A549 (cell line): ENCODE data around the gene CFAP68. TPM values are rescaled to one million over a fixed set of nuclear protein-coding genes. Genes with fewer than 3 reads are reported as not detected.

ENCODE experiments used
- ATAC-seq, 2 experiments: fragments of 200-7000 bp in 1 of 2; fragments of >200 bp in 1 of 2; cut with Nextera tagmentation in 1 of 2; cut with Tn5 transposase in 1 of 2; 3 replicates each; pipeline versions ENCODE4 v1.8.0 to v1.9.1; 2018 to 2020; ENCODE audit warnings: mild to moderate bottlenecking in 1 of 2, moderate library complexity in 1 of 2
- CTCF ChIA-PET: fragments of 300-600 bp; sonication (Branson Sonifier 250); formaldehyde crosslinking; extraction: SDS; loops from one replicate; lab custom pipeline; 2021; ENCODE audit warnings: antibody characterized with exemption, inconsistent platforms; lab: Yijun Ruan, JAX
- POLR2A ChIA-PET: fragments of 350-600 bp; formaldehyde crosslinking; extraction: SDS; loops from one replicate; lab custom pipeline; 2021; ENCODE audit warnings: antibody characterized with exemption, inconsistent platforms; lab: Yijun Ruan, JAX
- DNase-seq, 2 experiments: peaks; one replicate each; pipeline versions ENCODE4 v3.0.0 to v3.0.0-alpha.2; 2011 to 2016; ENCODE audit warnings: low read depth in 1 of 2, low spot score in 1 of 2
- FAIRE-seq: peaks from 2 replicates; lab custom pipeline; 2011; peaks lifted over from hg19 to GRCh38; lab: Jason Lieb, UNC
- H3K27ac ChIP-seq, 2 experiments: fragments of >200 bp; sonication (Bioruptor Twin); formaldehyde crosslinking; 3 replicates each; pipeline ENCODE4 v1.5.1; 2016 to 2017
- H3K4me1 ChIP-seq: fragments of >200 bp; sonication (Bioruptor Twin); formaldehyde crosslinking; 3 replicates; pipeline ENCODE4 v1.6.1; 2016
- H3K4me2 ChIP-seq: fragments of >200 bp; sonication (Bioruptor Twin); formaldehyde crosslinking; 3 replicates; pipeline ENCODE4 v1.6.1; 2016
- H3K4me3 ChIP-seq: fragments of >200 bp; sonication (Bioruptor Twin); formaldehyde crosslinking; 3 replicates; pipeline ENCODE4 v1.5.1; 2016
- H3K9me3 ChIP-seq: fragments of >200 bp; sonication (Bioruptor Twin); formaldehyde crosslinking; 3 replicates; pipeline ENCODE4 v1.6.1; 2016
- CEBPB ChIP-seq, 2 experiments: fragments of >200 bp in 1 of 2; sonication (Bioruptor Twin) in 1 of 2; formaldehyde crosslinking in 1 of 2; IDR thresholded peaks; 2 replicates each; pipeline ENCODE4 v1.6.1; 2012 to 2016
- CHD4 ChIP-seq: fragments of 200-600 bp; sonication (generic); IDR thresholded peaks from 2 replicates; pipeline ENCODE4 v1.6.1; 2016; ENCODE audit warnings: antibody characterized with exemption, mild to moderate bottlenecking, borderline replicate concordance
- EHMT2 ChIP-seq: fragments of 200-600 bp; sonication (generic); IDR thresholded peaks from 2 replicates; pipeline ENCODE4 v1.6.1; 2016; ENCODE audit warnings: antibody characterized with exemption, low read depth, mild to moderate bottlenecking, moderate library complexity
- ESRRA ChIP-seq: fragments of 150-350 bp; IDR thresholded peaks from 2 replicates; pipeline ENCODE4 v1.6.1; 2014; ENCODE audit warnings: mild to moderate bottlenecking, low read length, borderline replicate concordance
- HEYL ChIP-seq: fragments of 250-450 bp; sonication (Bioruptor Pico); IDR thresholded peaks from 2 replicates; pipeline ENCODE4 v1.8.0; 2021; ENCODE audit warnings: mild to moderate bottlenecking, moderate library complexity
- HOXB13 ChIP-seq: fragments of 250-450 bp; sonication (Bioruptor Pico); IDR thresholded peaks from 2 replicates; pipeline ENCODE4 v1.5.0; 2020; ENCODE audit warnings: low read depth, mild to moderate bottlenecking, moderate library complexity
- HOXB5 ChIP-seq: fragments of 250-450 bp; sonication (Bioruptor Pico); IDR thresholded peaks from 2 replicates; pipeline ENCODE4 v1.5.0; 2020; ENCODE audit warnings: mild to moderate bottlenecking, moderate library complexity
- JUN ChIP-seq, 2 experiments: fragments of >200 bp; sonication (Bioruptor Twin); formaldehyde crosslinking; IDR thresholded peaks; 2 replicates in 1 of 2; 3 replicates in 1 of 2; pipeline ENCODE4 v1.6.1; 2016 to 2017
- JUNB ChIP-seq: fragments of >200 bp; sonication (Bioruptor Twin); formaldehyde crosslinking; IDR thresholded peaks from 2 replicates; pipeline ENCODE4 v1.6.1; 2016
- KDM1A ChIP-seq: fragments of 200-600 bp; sonication (generic); IDR thresholded peaks from 2 replicates; pipeline ENCODE4 v1.6.1; 2016; ENCODE audit warnings: low read depth, mild to moderate bottlenecking
- KDM5A ChIP-seq: fragments of 200-600 bp; sonication (generic); IDR thresholded peaks from 2 replicates; pipeline ENCODE4 v1.6.1; 2016; ENCODE audit warnings: antibody characterized with exemption, mild to moderate bottlenecking
- PHF8 ChIP-seq: fragments of 200-600 bp; sonication (generic); IDR thresholded peaks from 2 replicates; pipeline ENCODE4 v1.6.1; 2016; ENCODE audit warnings: low read depth, mild to moderate bottlenecking, antibody characterized with exemption, moderate library complexity, borderline replicate concordance
- POLR2A ChIP-seq: IDR thresholded peaks from 2 replicates; pipeline ENCODE4 v1.6.1; 2012; ENCODE audit warnings: mild to moderate bottlenecking, low read length
- POLR2AphosphoS2 ChIP-seq: conservative IDR thresholded peaks from 2 replicates; pipeline ENCODE4 v1.6.1; 2012; ENCODE audit warnings: low read length, improper control_type of control experiment, inconsistent platforms
- RAD21 ChIP-seq, 2 experiments: fragments of >200 bp in 1 of 2; sonication (Bioruptor Twin) in 1 of 2; formaldehyde crosslinking in 1 of 2; IDR thresholded peaks in 1 of 2; conservative IDR thresholded peaks in 1 of 2; 2 replicates in 1 of 2; 3 replicates in 1 of 2; pipeline ENCODE4 v1.6.1; 2012 to 2018; ENCODE audit warnings: inconsistent platforms in 1 of 2
- RARB ChIP-seq: fragments of 250-450 bp; sonication (Bioruptor Pico); IDR thresholded peaks from 2 replicates; pipeline ENCODE4 v1.8.0; 2021; ENCODE audit warnings: mild to moderate bottlenecking, moderate library complexity
- RFX5 ChIP-seq: fragments of 450-650 bp; IDR thresholded peaks from 2 replicates; pipeline ENCODE4 v1.7.1; 2014; ENCODE audit warnings: antibody characterized with exemption, mild to moderate bottlenecking, moderate library complexity
- TFCP2L1 ChIP-seq: fragments of 250-450 bp; sonication (Bioruptor Pico); IDR thresholded peaks from 2 replicates; pipeline ENCODE4 v1.5.0; 2021; ENCODE audit warnings: mild to moderate bottlenecking
- TP53 ChIP-seq: fragments of 250-450 bp; sonication (Bioruptor Pico); IDR thresholded peaks from 2 replicates; pipeline ENCODE4 v1.5.0; 2021; ENCODE audit warnings: mild to moderate bottlenecking, moderate library complexity
- ZC3H11A ChIP-seq: fragments of 450-650 bp; IDR thresholded peaks from 2 replicates; pipeline ENCODE4 v1.6.1; 2014; ENCODE audit warnings: antibody characterized with exemption, mild to moderate bottlenecking
- ZNF302 ChIP-seq: fragments of 250-450 bp; sonication (Bioruptor Pico); IDR thresholded peaks from 2 replicates; pipeline ENCODE4 v1.9.0; 2021; ENCODE audit warnings: inconsistent platforms, mild to moderate bottlenecking, moderate library complexity
- WGBS: methylation state at CpG from one replicate; pipeline ENCODE4 v1.1.6; 2017; ENCODE audit errors: missing lambda C conversion rate; 5-methylcytosine and 5-hydroxymethylcytosine counted together
- polyA plus RNA-seq, 4 experiments: library from polyadenylated mRNA; depleted of rRNA in 3 of 4; stranded (reverse); fragments of >200 nt; fragmentation: RNase III in 1 of 4; extraction: RNeasy Plus Mini Kit Qiagen cat#74134 plus additional on column Dnase treatment in 1 of 4; gene quantifications; 2 replicates in 3 of 4; 3 replicates in 1 of 4; pipeline ENCODE4 v1.2.3, GENCODE V29; 2011 to 2017
- TF ChIP-seq, protein P1 (sequence below): fragments of 200-600 bp; sonication (generic); IDR thresholded peaks from 2 replicates; pipeline ENCODE4 v1.6.1; 2016; ENCODE audit warnings: antibody characterized with exemption, mild to moderate bottlenecking, moderate library complexity
- TF ChIP-seq, protein P2 (sequence below): IDR thresholded peaks from 2 replicates; pipeline ENCODE4 v1.6.1; 2012
- TF ChIP-seq, protein P3 (sequence below): fragments of >200 bp; sonication (Bioruptor Twin); formaldehyde crosslinking; IDR thresholded peaks from 3 replicates; pipeline ENCODE4 v1.6.1; 2016

The CFAP68 gene
- polyA plus RNA-seq, 2 of the 4 experiments (the other 2 are of a cell fraction), result 36.3 to 59.7 TPM

DNA sequence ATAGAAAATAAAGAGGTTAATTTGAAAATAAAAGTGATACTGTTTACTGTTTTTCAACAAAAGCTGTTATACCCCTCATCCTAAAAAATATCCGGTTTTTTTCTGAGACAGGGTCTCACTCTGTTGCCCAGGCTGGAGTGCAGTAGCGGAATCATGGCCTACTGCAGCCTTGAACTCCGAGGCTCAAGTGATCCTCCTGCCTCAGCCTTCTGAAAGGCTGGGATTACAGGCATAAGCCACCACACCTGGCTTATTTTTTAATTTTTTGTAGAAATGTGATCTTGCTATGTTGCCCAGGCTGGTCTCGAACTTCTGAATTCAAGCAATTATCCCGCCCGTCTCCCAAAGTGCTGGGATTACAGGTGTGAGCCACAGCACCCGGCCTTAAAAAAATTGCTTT is 43.7 kb upstream of the CFAP68 start:
- DNase-seq, result no peak
- ChIA-PET POLR2A (no interaction called here), CTCF (interaction anchor here (1.2 kb wide), 1 partner anchor 11 kb away, joined by 3 read pairs; no protein-coding TSS in a partner anchor)
- H3K4me2 ChIP-seq, result no peak overlapping the region
- no peak overlapping the region for H3K4me3 ChIP-seq
- ATAC-seq, result no peak
- no peaks in the 10 kb centered on the region; the same call in 2 of the 3 replicates for H3K4me1 ChIP-seq
- H3K27ac ChIP-seq, result no peak overlapping the region
- TF ChIP-seq POLR2A (no peak), ZC3H11A (no peak), JUN (IDR thresholded peaks at IDR 0.05) (no peak), CHD4 (no peak), RAD21 (conservative IDR thresholded peaks at IDR 0.05 in 1 of 2, IDR thresholded peaks at IDR 0.05 in 1 of 2) (no peak), PHF8 (no peak), TP53 (no peak), KDM5A (no peak), KDM1A (no peak), ZNF302 (no peak), EHMT2 (no peak), HOXB5 (no peak)
- TF ChIP-seq, protein P1, sequence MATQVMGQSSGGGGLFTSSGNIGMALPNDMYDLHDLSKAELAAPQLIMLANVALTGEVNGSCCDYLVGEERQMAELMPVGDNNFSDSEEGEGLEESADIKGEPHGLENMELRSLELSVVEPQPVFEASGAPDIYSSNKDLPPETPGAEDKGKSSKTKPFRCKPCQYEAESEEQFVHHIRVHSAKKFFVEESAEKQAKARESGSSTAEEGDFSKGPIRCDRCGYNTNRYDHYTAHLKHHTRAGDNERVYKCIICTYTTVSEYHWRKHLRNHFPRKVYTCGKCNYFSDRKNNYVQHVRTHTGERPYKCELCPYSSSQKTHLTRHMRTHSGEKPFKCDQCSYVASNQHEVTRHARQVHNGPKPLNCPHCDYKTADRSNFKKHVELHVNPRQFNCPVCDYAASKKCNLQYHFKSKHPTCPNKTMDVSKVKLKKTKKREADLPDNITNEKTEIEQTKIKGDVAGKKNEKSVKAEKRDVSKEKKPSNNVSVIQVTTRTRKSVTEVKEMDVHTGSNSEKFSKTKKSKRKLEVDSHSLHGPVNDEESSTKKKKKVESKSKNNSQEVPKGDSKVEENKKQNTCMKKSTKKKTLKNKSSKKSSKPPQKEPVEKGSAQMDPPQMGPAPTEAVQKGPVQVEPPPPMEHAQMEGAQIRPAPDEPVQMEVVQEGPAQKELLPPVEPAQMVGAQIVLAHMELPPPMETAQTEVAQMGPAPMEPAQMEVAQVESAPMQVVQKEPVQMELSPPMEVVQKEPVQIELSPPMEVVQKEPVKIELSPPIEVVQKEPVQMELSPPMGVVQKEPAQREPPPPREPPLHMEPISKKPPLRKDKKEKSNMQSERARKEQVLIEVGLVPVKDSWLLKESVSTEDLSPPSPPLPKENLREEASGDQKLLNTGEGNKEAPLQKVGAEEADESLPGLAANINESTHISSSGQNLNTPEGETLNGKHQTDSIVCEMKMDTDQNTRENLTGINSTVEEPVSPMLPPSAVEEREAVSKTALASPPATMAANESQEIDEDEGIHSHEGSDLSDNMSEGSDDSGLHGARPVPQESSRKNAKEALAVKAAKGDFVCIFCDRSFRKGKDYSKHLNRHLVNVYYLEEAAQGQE, result no peak
- no peak for FAIRE-seq
- 86% methylated on average over 7 of the region's 7 CpGs for WGBS
- H3K9me3 ChIP-seq, result no peaks in the 10 kb centered on the region

GRCh38 chr11:111836162-111836561 is 43.2 kb upstream of the CFAP68 start:
- 100% methylated on average over 1 of the region's 1 CpG for WGBS
- Histone ChIP-seq H3K27ac (no peak overlapping the region), H3K9me3 (no peaks in the 10 kb centered on the region), H3K4me2 (no peak overlapping the region), H3K4me3 (no peak overlapping the region), H3K4me1 (no peaks in the 10 kb centered on the region; the same call in 2 of the 3 replicates)
- ChIA-PET POLR2A (no interaction called here), CTCF (interaction anchor here (1.0 kb wide), 1 partner anchor 59 kb away, joined by 3 read pairs; no protein-coding TSS in a partner anchor)
- TF ChIP-seq, protein P2, sequence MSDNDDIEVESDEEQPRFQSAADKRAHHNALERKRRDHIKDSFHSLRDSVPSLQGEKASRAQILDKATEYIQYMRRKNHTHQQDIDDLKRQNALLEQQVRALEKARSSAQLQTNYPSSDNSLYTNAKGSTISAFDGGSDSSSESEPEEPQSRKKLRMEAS, result no peak
- no peak for TF ChIP-seq JUN (IDR thresholded peaks at IDR 0.05)
- no peak for TF ChIP-seq EHMT2
- TF ChIP-seq CEBPB (IDR thresholded peaks at IDR 0.05), result no peak
- TF ChIP-seq HEYL (CRISPR knock-in tag), result no peak
- TF ChIP-seq KDM5A, result no peak
- no peak for TF ChIP-seq POLR2AphosphoS2
- no peak for TF ChIP-seq PHF8
- no peak for TF ChIP-seq TFCP2L1 (CRISPR knock-in tag)
- TF ChIP-seq RARB (CRISPR knock-in tag), result no peak
- TF ChIP-seq HOXB13 (CRISPR knock-in tag), result no peak
- TF ChIP-seq, protein P3, sequence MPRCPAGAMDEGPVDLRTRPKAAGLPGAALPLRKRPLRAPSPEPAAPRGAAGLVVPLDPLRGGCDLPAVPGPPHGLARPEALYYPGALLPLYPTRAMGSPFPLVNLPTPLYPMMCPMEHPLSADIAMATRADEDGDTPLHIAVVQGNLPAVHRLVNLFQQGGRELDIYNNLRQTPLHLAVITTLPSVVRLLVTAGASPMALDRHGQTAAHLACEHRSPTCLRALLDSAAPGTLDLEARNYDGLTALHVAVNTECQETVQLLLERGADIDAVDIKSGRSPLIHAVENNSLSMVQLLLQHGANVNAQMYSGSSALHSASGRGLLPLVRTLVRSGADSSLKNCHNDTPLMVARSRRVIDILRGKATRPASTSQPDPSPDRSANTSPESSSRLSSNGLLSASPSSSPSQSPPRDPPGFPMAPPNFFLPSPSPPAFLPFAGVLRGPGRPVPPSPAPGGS, result no peak
- TF ChIP-seq JUNB, result no peak
- no peak for TF ChIP-seq RFX5
- no peak for TF ChIP-seq ESRRA
- no peak for ATAC-seq
- no peak for DNase-seq
- FAIRE-seq, result no peak
